Parathyroid adenoma (tissue), 2 donors: ENCODE measurements around the gene ENOPH1.

ENCODE experiments used
- H2AFZ ChIP-seq: fragments of 300-600 bp; sonication (generic); one replicate; pipeline ENCODE4 v1.7.0; 2017; ENCODE audit warnings: antibody characterized with exemption, mild to moderate bottlenecking
- H3K27ac ChIP-seq: fragments of 300-600 bp; sonication (generic); one replicate; pipeline ENCODE4 v1.7.0; 2017
- H3K27me3 ChIP-seq: fragments of 300-600 bp; sonication (generic); one replicate; pipeline ENCODE4 v1.7.0; 2017; ENCODE audit warnings: low read length; ENCODE audit not compliant: control insufficient read depth, insufficient read depth
- H3K36me3 ChIP-seq: fragments of 300-600 bp; sonication (generic); one replicate; pipeline ENCODE4 v1.7.0; 2017; ENCODE audit warnings: low read length; ENCODE audit not compliant: control insufficient read depth, insufficient read depth
- H3K4me1 ChIP-seq: fragments of 300-600 bp; sonication (generic); one replicate; pipeline ENCODE4 v1.7.0; 2017; ENCODE audit warnings: control low read depth
- H3K4me2 ChIP-seq: fragments of 300-600 bp; sonication (generic); one replicate; pipeline ENCODE4 v1.7.0; 2017; ENCODE audit warnings: low read length
- H3K4me3 ChIP-seq: fragments of 300-600 bp; sonication (generic); one replicate; pipeline ENCODE4 v1.7.0; 2017; ENCODE audit warnings: low read depth, low read length
- H3K79me2 ChIP-seq: fragments of 300-600 bp; sonication (generic); one replicate; pipeline ENCODE4 v1.7.0; 2017; ENCODE audit warnings: control low read depth
- H3K9ac ChIP-seq: fragments of 300-600 bp; sonication (generic); one replicate; pipeline ENCODE4 v1.7.0; 2017; ENCODE audit warnings: mild to moderate bottlenecking
- H3K9me3 ChIP-seq: fragments of 300-600 bp; sonication (generic); one replicate; pipeline ENCODE4 v1.7.0; 2017; ENCODE audit warnings: low read length; ENCODE audit not compliant: control insufficient read depth
- TF ChIP-seq, protein P1 (sequence below): fragments of 300-600 bp; sonication (generic); IDR thresholded peaks from one replicate; pipeline ENCODE4 v1.7.0; 2017; ENCODE audit warnings: antibody characterized with exemption, mild to moderate bottlenecking
- donor health status: primary hyperparathyroidism.

The ENOPH1 gene

DNA sequence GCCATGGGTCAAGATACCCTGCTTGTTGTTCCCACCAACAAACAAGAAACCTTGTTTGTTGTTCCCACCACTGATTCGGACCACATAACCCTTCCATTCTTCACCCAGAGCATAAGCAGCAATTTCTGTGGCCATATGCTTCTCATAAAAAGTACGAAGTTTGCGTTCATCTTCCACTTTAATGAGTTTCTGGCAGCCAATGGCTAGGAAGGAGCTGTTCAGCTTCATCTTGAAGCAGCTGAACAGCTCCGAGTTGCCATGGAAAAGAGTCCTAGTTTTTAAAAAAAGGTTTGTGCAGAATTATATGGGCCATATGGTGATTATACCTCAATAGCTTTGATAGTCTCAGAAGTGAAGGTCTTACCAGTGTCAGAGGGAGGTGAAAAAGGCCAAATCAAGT, 65.3 kb downstream of the ENOPH1 start:
- no peaks in the 10 kb centered on the region for H3K4me1 ChIP-seq
- no peaks in the 10 kb centered on the region for H3K36me3 ChIP-seq
- H3K4me3 ChIP-seq: no peak overlapping the region
- no peak overlapping the region for H3K4me2 ChIP-seq
- TF ChIP-seq, protein P1, sequence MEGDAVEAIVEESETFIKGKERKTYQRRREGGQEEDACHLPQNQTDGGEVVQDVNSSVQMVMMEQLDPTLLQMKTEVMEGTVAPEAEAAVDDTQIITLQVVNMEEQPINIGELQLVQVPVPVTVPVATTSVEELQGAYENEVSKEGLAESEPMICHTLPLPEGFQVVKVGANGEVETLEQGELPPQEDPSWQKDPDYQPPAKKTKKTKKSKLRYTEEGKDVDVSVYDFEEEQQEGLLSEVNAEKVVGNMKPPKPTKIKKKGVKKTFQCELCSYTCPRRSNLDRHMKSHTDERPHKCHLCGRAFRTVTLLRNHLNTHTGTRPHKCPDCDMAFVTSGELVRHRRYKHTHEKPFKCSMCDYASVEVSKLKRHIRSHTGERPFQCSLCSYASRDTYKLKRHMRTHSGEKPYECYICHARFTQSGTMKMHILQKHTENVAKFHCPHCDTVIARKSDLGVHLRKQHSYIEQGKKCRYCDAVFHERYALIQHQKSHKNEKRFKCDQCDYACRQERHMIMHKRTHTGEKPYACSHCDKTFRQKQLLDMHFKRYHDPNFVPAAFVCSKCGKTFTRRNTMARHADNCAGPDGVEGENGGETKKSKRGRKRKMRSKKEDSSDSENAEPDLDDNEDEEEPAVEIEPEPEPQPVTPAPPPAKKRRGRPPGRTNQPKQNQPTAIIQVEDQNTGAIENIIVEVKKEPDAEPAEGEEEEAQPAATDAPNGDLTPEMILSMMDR: no peak
- no peaks in the 10 kb centered on the region for H3K79me2 ChIP-seq
- H3K9ac ChIP-seq: no peak overlapping the region
- no peak overlapping the region for H3K27ac ChIP-seq
- H3K27me3 ChIP-seq: no peaks in the 10 kb centered on the region
- no peak overlapping the region for H2AFZ ChIP-seq
- H3K9me3 ChIP-seq: no peaks in the 10 kb centered on the region

DNA sequence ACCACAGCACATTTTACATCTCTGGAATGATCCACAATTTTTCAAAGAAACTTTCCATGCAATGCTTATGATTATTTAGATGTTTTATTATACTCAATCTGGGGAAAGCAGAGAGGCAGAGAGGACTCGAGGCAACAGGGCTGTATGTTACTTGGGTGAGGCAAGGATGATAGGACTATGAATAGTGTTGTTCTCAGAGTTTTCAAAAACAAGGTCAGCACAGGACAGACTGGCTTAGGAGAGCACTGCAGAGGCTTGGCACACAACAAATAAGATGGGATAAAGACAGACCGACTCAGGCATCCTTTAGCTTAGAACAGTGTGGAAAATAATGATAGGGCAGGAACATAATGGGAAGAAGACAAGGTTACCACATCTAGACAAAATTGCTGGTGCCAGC, 66.0 kb downstream of the ENOPH1 start:
- Histone ChIP-seq H3K36me3 (no peaks in the 10 kb centered on the region), H3K79me2 (no peaks in the 10 kb centered on the region), H3K9ac (no peak overlapping the region), H3K4me2 (no peak overlapping the region), H3K4me1 (no peaks in the 10 kb centered on the region), H3K4me3 (no peak overlapping the region), H3K27ac (no peak overlapping the region), H3K27me3 (no peaks in the 10 kb centered on the region), H3K9me3 (no peaks in the 10 kb centered on the region), H2AFZ (no peak overlapping the region)
- TF ChIP-seq, protein P1: no peak

DNA sequence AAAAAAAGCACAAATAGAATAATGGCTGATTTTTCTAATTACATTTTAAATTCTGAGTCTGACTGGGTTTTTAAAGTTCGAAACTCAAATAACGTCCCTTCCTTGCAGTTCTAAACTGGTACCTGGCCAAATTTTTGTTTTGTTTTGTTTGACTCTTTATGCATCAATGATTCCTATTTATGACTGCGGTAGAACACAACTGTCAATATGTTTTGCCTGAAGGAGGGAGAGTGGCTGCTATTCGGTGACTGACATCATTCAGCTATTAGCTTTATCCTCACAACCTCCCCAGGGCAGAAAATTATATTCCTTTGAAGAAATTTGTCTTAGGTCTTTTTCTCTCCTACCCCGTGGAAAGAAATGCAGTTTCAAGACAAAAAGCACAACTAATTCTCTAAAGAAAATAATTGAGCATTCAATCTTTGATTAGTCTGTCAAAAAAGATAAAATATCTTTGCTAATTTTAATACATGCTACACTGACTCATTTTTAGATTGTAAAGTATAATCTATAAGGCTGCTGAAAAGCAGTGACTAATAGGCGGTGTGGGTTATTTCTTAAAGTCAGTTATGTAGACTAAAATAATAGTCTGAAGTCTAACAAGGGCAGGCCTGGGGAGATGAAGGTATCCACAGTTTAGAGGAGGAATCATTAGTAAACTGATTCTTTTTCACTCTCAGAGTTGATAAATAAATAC, 69.5 kb downstream of the ENOPH1 start:
- Histone ChIP-seq H3K36me3 (no peaks in the 10 kb centered on the region), H3K27ac (no peak overlapping the region), H3K79me2 (no peaks in the 10 kb centered on the region), H3K4me2 (no peak overlapping the region), H3K9ac (no peak overlapping the region), H3K9me3 (no peaks in the 10 kb centered on the region), H3K4me3 (no peak overlapping the region), H2AFZ (no peak overlapping the region), H3K27me3 (no peaks in the 10 kb centered on the region), H3K4me1 (no peaks in the 10 kb centered on the region)
- TF ChIP-seq, protein P1: no peak

DNA sequence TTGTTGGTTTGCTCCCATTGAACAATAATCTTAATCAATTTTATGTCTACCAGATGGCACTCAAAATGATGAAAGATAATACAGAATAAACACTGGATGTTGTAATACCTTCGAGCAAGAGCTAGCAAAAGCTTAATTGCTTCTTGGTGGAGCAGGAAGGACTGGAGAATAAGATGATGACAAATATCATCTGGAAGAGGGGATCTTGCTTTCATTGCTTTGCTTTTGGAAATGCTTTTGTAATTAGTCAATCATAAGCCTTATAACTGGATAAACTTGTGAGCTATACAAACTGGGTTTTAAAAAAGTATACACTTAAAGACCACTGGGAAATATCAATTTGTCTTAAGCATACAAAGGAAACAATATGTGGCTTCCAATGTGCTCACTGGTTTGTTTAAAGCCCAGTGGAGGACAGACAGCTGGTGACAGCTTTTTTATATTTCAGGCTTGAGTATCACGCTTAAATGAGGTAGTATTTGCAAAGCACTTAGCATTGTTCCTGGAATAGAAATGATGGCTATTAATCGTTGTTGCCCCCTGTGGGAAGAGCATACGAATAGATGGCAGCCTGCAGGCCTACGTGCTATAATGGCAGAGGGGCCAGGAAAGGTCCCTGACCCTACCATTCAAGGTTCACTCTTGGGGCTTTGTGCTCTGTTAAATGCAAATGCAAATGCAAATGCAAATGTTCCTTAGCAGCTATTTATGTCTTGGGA, 70.2 kb downstream of the ENOPH1 start:
- Histone ChIP-seq H3K4me2 (no peak overlapping the region), H3K36me3 (no peaks in the 10 kb centered on the region), H3K4me1 (no peaks in the 10 kb centered on the region), H3K9ac (no peak overlapping the region), H3K79me2 (no peaks in the 10 kb centered on the region), H3K27ac (no peak overlapping the region), H3K4me3 (no peak overlapping the region), H3K9me3 (no peaks in the 10 kb centered on the region), H2AFZ (no peak overlapping the region), H3K27me3 (no peaks in the 10 kb centered on the region)
- TF ChIP-seq, protein P1: no peak

DNA sequence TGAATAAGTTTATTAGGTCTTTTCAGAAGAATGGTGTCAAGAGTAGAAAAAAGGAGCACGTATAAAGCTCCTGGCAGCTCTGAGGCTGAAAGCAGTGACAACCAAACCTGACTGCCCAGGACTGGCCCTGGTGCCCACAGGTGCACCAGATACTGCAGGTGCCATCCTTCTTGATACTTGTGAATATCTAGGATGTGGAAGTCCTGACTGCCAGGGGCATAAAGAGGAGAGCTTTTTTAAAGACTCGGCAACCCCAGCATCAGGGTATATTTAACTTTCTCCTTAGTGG, 70.7 kb downstream of the ENOPH1 start:
- no peaks in the 10 kb centered on the region for H3K9me3 ChIP-seq
- H3K9ac ChIP-seq: no peak overlapping the region
- H3K79me2 ChIP-seq: no peaks in the 10 kb centered on the region
- H2AFZ ChIP-seq: no peak overlapping the region
- no peaks in the 10 kb centered on the region for H3K4me1 ChIP-seq
- no peak overlapping the region for H3K4me3 ChIP-seq
- TF ChIP-seq, protein P1: no peak
- H3K27me3 ChIP-seq: no peaks in the 10 kb centered on the region
- H3K27ac ChIP-seq: no peak overlapping the region
- H3K36me3 ChIP-seq: no peaks in the 10 kb centered on the region
- H3K4me2 ChIP-seq: no peak overlapping the region
